Endometrial microvascular endothelial cells (primary cell): ENCODE measurements around the gene GPD2. TPM values are rescaled to one million over a fixed set of nuclear protein-coding genes. Genes with fewer than 3 reads are reported as not detected.
"Not testable (repeated sequence)": the region's sequence is repeated elsewhere in the genome, so short reads cannot be mapped to it uniquely, and the experiment has no call there.

ENCODE experiments used
- in situ Hi-C: cut with HindIII; loops from 2 replicates; pipeline ENCODE4 v1.10.0; 2017; ENCODE audit warnings: low sequenced_read_pairs, low pct_unique_long_range_greater_than_20kb; ENCODE audit errors: inconsistent ontology term
- total RNA-seq: library from RNA; depleted of rRNA; stranded (reverse); fragments of >200 nt; gene quantifications from one replicate; pipeline ENCODE4 v1.2.3, GENCODE V29; 2015; ENCODE audit errors: inconsistent ontology term

The GPD2 gene
- total RNA-seq, 1 donor from 2014 or later: 36.3 TPM

GRCh38 chr2:156511803-156512202, 75.6 kb downstream of the GPD2 start:
- in situ Hi-C loops: no loop called here

- in situ Hi-C loops: no loop called here
Measured at GRCh38 chr2:156512451-156512850, 76.3 kb downstream of the GPD2 start.

- in situ Hi-C loops: no loop called here
Measured at GRCh38 chr2:156513219-156513618, 77.0 kb downstream of the GPD2 start.

- in situ Hi-C loops: no loop called here
Measured at GRCh38 chr2:156517419-156517818, 81.2 kb downstream of the GPD2 start.

- in situ Hi-C loops: no loop called here
Measured at GRCh38 chr2:156518138-156518537, 82.0 kb downstream of the GPD2 start.

- in situ Hi-C loops: no loop called here
Measured at GRCh38 chr2:156522864-156523440, 86.8 kb downstream of the GPD2 start.

- in situ Hi-C loops: no loop called here
Measured at GRCh38 chr2:156526950-156527636, 90.9 kb downstream of the GPD2 start.

GRCh38 chr2:156528583-156528982, 92.4 kb downstream of the GPD2 start:
- in situ Hi-C loops: not testable (repeated sequence)

GRCh38 chr2:156532989-156533388, 96.8 kb downstream of the GPD2 start:
- in situ Hi-C loops: no loop called here

GRCh38 chr2:156536534-156536933, 100.4 kb downstream of the GPD2 start:
- in situ Hi-C loops: no loop called here

GRCh38 chr2:156537141-156537540, 101.0 kb downstream of the GPD2 start:
- in situ Hi-C loops: no loop called here

GRCh38 chr2:156538083-156538504, 101.9 kb downstream of the GPD2 start:
- in situ Hi-C loops: no loop called here

GRCh38 chr2:156539086-156539860, 103.1 kb downstream of the GPD2 start:
- in situ Hi-C loops: no loop called here

- in situ Hi-C loops: no loop called here
Measured at GRCh38 chr2:156540706-156541105, 104.5 kb downstream of the GPD2 start.

GRCh38 chr2:156541229-156541628, 105.0 kb downstream of the GPD2 start:
- in situ Hi-C loops: no loop called here

GRCh38 chr2:156541706-156542105, 105.5 kb downstream of the GPD2 start:
- in situ Hi-C loops: no loop called here

- in situ Hi-C loops: no loop called here
Measured at GRCh38 chr2:156548413-156548812, 112.2 kb downstream of the GPD2 start.

- in situ Hi-C loops: no loop called here
Measured at GRCh38 chr2:156553714-156554442, 117.7 kb downstream of the GPD2 start.

GRCh38 chr2:156561326-156561725, 125.1 kb downstream of the GPD2 start:
- in situ Hi-C loops: no loop called here
